Thyroid gland (tissue), 4 donors: ENCODE data around the gene SLCO4A1.

Source experiments
- POLR2A ChIP-seq, 2 donors: fragments of 450-650 bp; IDR thresholded peaks; one replicate each; pipeline ENCODE4 v1.6.1; 2017; ENCODE audit warnings: antibody characterized with exemption in 2 of 2, mild to moderate bottlenecking in 2 of 2, moderate library complexity in 1 of 2
- TF ChIP-seq, protein P1 (sequence below), 6 experiments: fragments of 200-600 bp in 3 of 6; fragments of 450-650 bp in 3 of 6; sonication (generic) in 3 of 6; IDR thresholded peaks; one replicate each; pipeline ENCODE4 v1.5.1; 2016 to 2019; ENCODE audit warnings: antibody characterized with exemption in 6 of 6, mild to moderate bottlenecking in 2 of 6, inconsistent platforms in 1 of 6, moderate library complexity in 1 of 6

DNA sequence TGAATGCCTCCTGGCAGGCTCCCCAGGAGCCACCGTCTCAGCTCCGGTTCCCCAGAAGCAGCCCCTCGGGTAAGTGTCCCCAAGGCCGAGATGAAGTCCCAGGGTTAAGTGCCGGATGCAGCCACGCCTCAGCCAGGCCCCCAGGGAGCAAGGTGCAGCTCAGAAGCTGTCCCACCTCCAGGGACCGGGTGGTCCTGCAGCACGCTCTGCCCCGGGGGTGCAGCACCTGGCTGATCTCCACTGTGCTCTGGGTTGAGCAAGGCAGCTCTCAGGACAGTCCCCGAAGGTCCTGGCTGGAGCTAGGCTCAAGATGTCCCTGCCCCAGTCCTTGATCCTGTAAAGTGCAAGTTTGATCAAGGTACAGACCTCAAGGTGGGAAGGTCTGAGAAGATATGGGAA is 51.2 kb downstream of the SLCO4A1 start:
- TF ChIP-seq, protein P1, sequence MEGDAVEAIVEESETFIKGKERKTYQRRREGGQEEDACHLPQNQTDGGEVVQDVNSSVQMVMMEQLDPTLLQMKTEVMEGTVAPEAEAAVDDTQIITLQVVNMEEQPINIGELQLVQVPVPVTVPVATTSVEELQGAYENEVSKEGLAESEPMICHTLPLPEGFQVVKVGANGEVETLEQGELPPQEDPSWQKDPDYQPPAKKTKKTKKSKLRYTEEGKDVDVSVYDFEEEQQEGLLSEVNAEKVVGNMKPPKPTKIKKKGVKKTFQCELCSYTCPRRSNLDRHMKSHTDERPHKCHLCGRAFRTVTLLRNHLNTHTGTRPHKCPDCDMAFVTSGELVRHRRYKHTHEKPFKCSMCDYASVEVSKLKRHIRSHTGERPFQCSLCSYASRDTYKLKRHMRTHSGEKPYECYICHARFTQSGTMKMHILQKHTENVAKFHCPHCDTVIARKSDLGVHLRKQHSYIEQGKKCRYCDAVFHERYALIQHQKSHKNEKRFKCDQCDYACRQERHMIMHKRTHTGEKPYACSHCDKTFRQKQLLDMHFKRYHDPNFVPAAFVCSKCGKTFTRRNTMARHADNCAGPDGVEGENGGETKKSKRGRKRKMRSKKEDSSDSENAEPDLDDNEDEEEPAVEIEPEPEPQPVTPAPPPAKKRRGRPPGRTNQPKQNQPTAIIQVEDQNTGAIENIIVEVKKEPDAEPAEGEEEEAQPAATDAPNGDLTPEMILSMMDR (IDR thresholded peaks at IDR 0.05), result no peak
- TF ChIP-seq POLR2A (IDR thresholded peaks at IDR 0.05), result no peak
